ENCODE measurements around the gene RAVER2. TPM values are rescaled to one million over a fixed set of nuclear protein-coding genes. Genes with fewer than 3 reads are reported as not detected.

The RAVER2 gene
- total and polyA plus RNA-seq, 2 donors (not counting 1 experiment from before 2014, with no cell fraction given): 0.82 to 1.4 TPM

DNA sequence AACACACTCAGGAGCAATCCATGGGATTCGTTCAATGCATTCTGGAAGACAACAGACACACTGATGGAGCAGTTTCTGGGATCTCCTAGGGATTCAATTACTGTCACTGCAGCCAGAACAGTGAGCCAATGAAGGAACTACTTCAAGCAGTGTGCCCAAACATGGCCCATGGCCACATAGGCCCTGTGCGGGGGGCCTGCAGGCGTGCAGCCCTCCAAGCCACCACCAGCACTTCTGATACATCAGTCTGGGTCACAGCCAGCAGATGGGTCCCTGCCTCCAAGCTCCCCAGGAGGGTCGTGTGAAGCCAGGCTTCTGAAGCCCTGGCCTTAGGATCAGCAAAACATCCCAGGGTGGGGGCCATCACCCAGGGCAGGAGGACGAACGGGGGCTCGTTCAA is 99.3 kb downstream of the RAVER2 start:
- Histone ChIP-seq H3K4me1 (ENCODE audit: control insufficient read depth in 2 of 2, insufficient read depth in 2 of 2, low read length in 2 of 2) (peaks cover 15 to 17% of the 10 kb centered on the region in 2 donors), H4K20me1 (ENCODE audit: control insufficient read depth, insufficient read depth, low read length, poor library complexity, severe bottlenecking) (peaks cover 16% of the 10 kb centered on the region), H3K27me3 (replicated peaks in 1 of 4; ENCODE audit: control extremely low read depth in 1 of 4, control insufficient read depth in 3 of 4, insufficient read depth in 4 of 4, low read length in 3 of 4) (no peaks in the 10 kb centered on the region), H3K36me3 (replicated peaks in 1 of 2; ENCODE audit: control extremely low read depth in 1 of 2, control insufficient read depth in 1 of 2, extremely low read depth in 1 of 2, insufficient read depth in 2 of 2, low read length in 1 of 2) (peaks cover 10 to 89% of the 10 kb centered on the region in 2 experiments), H3K27ac (ENCODE audit: low read length in 2 of 2) (no peak overlapping the region), H3K79me2 (ENCODE audit: control insufficient read depth, insufficient read depth, low read length) (peaks cover 8% of the 10 kb centered on the region), H3K9me3 (ENCODE audit: control extremely low read depth in 1 of 3, control insufficient read depth in 2 of 3, insufficient read depth in 1 of 3, low read length in 2 of 3) (no peaks in the 10 kb centered on the region), H2AFZ (ENCODE audit: insufficient read depth, low read depth, low read length, poor library complexity, severe bottlenecking) (no peak overlapping the region), H3K4me2 (replicated peaks; ENCODE audit: low read depth, low read length, poor library complexity, severe bottlenecking) (no peak overlapping the region), H3K9ac (ENCODE audit: low read length) (no peak overlapping the region), H3K4me3 (ENCODE audit: control extremely low read depth in 1 of 5, extremely low read depth in 1 of 5, insufficient read depth in 1 of 5, low read depth in 2 of 5, low read length in 4 of 5) (no peak overlapping the region)
- no peak for TF ChIP-seq EZH2 (IDR thresholded peaks at IDR 0.05; ENCODE audit: borderline replicate concordance, insufficient read depth, low read depth, low read length, poor library complexity, severe bottlenecking)
- TF ChIP-seq, protein P1, sequence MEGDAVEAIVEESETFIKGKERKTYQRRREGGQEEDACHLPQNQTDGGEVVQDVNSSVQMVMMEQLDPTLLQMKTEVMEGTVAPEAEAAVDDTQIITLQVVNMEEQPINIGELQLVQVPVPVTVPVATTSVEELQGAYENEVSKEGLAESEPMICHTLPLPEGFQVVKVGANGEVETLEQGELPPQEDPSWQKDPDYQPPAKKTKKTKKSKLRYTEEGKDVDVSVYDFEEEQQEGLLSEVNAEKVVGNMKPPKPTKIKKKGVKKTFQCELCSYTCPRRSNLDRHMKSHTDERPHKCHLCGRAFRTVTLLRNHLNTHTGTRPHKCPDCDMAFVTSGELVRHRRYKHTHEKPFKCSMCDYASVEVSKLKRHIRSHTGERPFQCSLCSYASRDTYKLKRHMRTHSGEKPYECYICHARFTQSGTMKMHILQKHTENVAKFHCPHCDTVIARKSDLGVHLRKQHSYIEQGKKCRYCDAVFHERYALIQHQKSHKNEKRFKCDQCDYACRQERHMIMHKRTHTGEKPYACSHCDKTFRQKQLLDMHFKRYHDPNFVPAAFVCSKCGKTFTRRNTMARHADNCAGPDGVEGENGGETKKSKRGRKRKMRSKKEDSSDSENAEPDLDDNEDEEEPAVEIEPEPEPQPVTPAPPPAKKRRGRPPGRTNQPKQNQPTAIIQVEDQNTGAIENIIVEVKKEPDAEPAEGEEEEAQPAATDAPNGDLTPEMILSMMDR (IDR thresholded peaks at IDR 0.05): no peak
- H3K27me3 Mint-ChIP-seq: no peaks in the 10 kb centered on the region
- WGBS (ENCODE audit: insufficient coverage): 97% methylated on average over 7 of the region's 7 CpGs
- peaks cover 20% of the 10 kb centered on the region for H3K4me1 Mint-ChIP-seq
- POLR2A ChIA-PET: no interaction called here
- DNase-seq (no peak), ATAC-seq (ENCODE audit: low read depth) (no peak)
- peak overlapping the region; percentile 32 for H3K27ac Mint-ChIP-seq
- CTCF ChIA-PET: no interaction called here
- intact Hi-C loops (cut with micrococcal nuclease): no loop called here
- H3K9me3 Mint-ChIP-seq (ENCODE audit: insufficient read depth): no peaks in the 10 kb centered on the region
- no peak overlapping the region for H3K4me3 Mint-ChIP-seq

DNA sequence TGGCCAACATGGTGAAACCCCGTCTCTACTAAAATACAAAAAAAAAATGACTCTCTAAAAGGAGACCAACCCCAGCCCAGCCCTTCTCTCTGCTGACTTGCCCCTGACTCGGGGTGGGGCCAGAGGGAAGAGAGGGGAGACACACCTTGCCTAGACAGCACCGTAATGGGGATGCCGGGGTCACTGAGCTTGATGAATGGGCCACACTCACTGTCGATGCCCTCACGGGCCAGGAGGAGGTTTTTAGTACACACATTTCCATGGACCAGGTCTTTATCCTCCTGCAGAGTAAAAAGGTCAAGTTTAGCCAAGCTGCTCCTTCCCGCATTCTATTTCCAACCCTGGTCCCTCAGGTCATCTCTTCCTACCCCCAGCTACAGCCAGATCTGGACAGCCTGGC is 99.7 kb downstream of the RAVER2 start:
- Mint-ChIP-seq H3K9me3 (ENCODE audit: insufficient read depth) (no peaks in the 10 kb centered on the region), H3K4me1 (peaks cover 20% of the 10 kb centered on the region), H3K27me3 (no peaks in the 10 kb centered on the region), H3K27ac (peak overlapping the region; percentile 32), H3K4me3 (no peak overlapping the region)
- Histone ChIP-seq H3K9ac (ENCODE audit: low read length) (no peak overlapping the region), H3K9me3 (ENCODE audit: control extremely low read depth in 1 of 3, control insufficient read depth in 2 of 3, insufficient read depth in 1 of 3, low read length in 2 of 3) (no peaks in the 10 kb centered on the region), H3K79me2 (ENCODE audit: control insufficient read depth, insufficient read depth, low read length) (peaks cover 8% of the 10 kb centered on the region), H3K27ac (ENCODE audit: low read length in 2 of 2) (no peak overlapping the region), H3K4me1 (ENCODE audit: control insufficient read depth in 2 of 2, insufficient read depth in 2 of 2, low read length in 2 of 2) (peaks cover 15 to 17% of the 10 kb centered on the region in 2 donors), H3K36me3 (replicated peaks in 1 of 2; ENCODE audit: control extremely low read depth in 1 of 2, control insufficient read depth in 1 of 2, extremely low read depth in 1 of 2, insufficient read depth in 2 of 2, low read length in 1 of 2) (peaks cover 8 to 89% of the 10 kb centered on the region in 2 experiments), H3K27me3 (replicated peaks in 1 of 4; ENCODE audit: control extremely low read depth in 1 of 4, control insufficient read depth in 3 of 4, insufficient read depth in 4 of 4, low read length in 3 of 4) (no peaks in the 10 kb centered on the region), H3K4me2 (replicated peaks; ENCODE audit: low read depth, low read length, poor library complexity, severe bottlenecking) (no peak overlapping the region), H2AFZ (ENCODE audit: insufficient read depth, low read depth, low read length, poor library complexity, severe bottlenecking) (no peak overlapping the region), H4K20me1 (ENCODE audit: control insufficient read depth, insufficient read depth, low read length, poor library complexity, severe bottlenecking) (peaks cover 16% of the 10 kb centered on the region), H3K4me3 (ENCODE audit: control extremely low read depth in 1 of 5, extremely low read depth in 1 of 5, insufficient read depth in 1 of 5, low read depth in 2 of 5, low read length in 4 of 5) (no peak overlapping the region)
- POLR2A ChIA-PET: no interaction called here
- WGBS (ENCODE audit: insufficient coverage): 97% methylated on average over 5 of the region's 7 CpGs
- ATAC-seq (ENCODE audit: low read depth): no peak
- intact Hi-C loops (cut with micrococcal nuclease): no loop called here
- CTCF ChIA-PET: no interaction called here
- DNase-seq: no peak
- TF ChIP-seq EZH2 (IDR thresholded peaks at IDR 0.05; ENCODE audit: borderline replicate concordance, insufficient read depth, low read depth, low read length, poor library complexity, severe bottlenecking): no peak
- TF ChIP-seq, protein P1 (IDR thresholded peaks at IDR 0.05): no peak
